Measurements from ENCODE around the gene ROGDI.
"Not testable (repeated sequence)": the region's sequence is repeated elsewhere in the genome, so short reads cannot be mapped to it uniquely, and the experiment has no call there.

The ROGDI gene

GRCh38 chr16:4788910-4789309 lies 13.5 kb downstream of the ROGDI start:
- no peak for DNase-seq

GRCh38 chr16:4788489-4788889 lies 13.9 kb downstream of the ROGDI start:
- no peak for DNase-seq

GRCh38 chr16:4787627-4788482 lies 14.6 kb downstream of the ROGDI start, which contains the start of gene SEPTIN12:
SEPTIN12 (minus strand) TSS chr16:4788345; CDS start chr16:4787645, 700 bp downstream.
- DNase-seq, result no peak

- no peak for DNase-seq
Observed at GRCh38 chr16:4787068-4787467, 15.4 kb downstream of the ROGDI start.

GRCh38 chr16:4785758-4786433 lies 16.5 kb downstream of the ROGDI start:
- no peak for DNase-seq

GRCh38 chr16:4784444-4784987 lies 17.9 kb downstream of the ROGDI start:
- not testable (repeated sequence) for DNase-seq

GRCh38 chr16:4783951-4784336 lies 18.5 kb downstream of the ROGDI start:
- DNase-seq, result no peak

- no peak for DNase-seq
Observed at GRCh38 chr16:4783251-4783950, 19.0 kb downstream of the ROGDI start.

GRCh38 chr16:4780235-4780634 lies 22.2 kb downstream of the ROGDI start:
- no peak for DNase-seq

GRCh38 chr16:4778050-4778392 lies 24.4 kb downstream of the ROGDI start:
- no peak for DNase-seq

- no peak for DNase-seq
Observed at GRCh38 chr16:4777339-4778049, 24.9 kb downstream of the ROGDI start.

GRCh38 chr16:4776141-4776705 lies 26.2 kb downstream of the ROGDI start:
- DNase-seq, result no peak

GRCh38 chr16:4775005-4775404 lies 27.4 kb downstream of the ROGDI start:
- DNase-seq, result no peak

- DNase-seq, result no peak
Observed at GRCh38 chr16:4772351-4772750, 30.1 kb downstream of the ROGDI start.

- no peak for DNase-seq
Observed at GRCh38 chr16:4771646-4772045, 30.8 kb downstream of the ROGDI start.

GRCh38 chr16:4769306-4769638 lies 33.2 kb downstream of the ROGDI start:
- DNase-seq, result peak in 2 of 6 experiments; percentile 7 to 17

GRCh38 chr16:4768549-4769305 lies 33.7 kb downstream of the ROGDI start:
- DNase-seq, result peak; percentile 60 to 83 (median 74)

- peak in 1 of 6 experiments; percentile 40 for DNase-seq
Observed at GRCh38 chr16:4767872-4768548, 34.4 kb downstream of the ROGDI start.

- peak; percentile 85 to 93 (median 92) for DNase-seq
Observed at GRCh38 chr16:4766875-4767628, 35.4 kb downstream of the ROGDI start, which contains the start of gene ZNF500. ZNF500 (minus strand) TSS chr16:4767162; CDS start chr16:4765978, 1,184 bp downstream.

All from stimulated activated naive CD4-positive, alpha-beta T cell (primary cell).